Smooth muscle cell of the brain vasculature (primary cell): ENCODE measurements around the gene UTP15.
A peak's percentile ranks its signal among the peaks of the same experiment; 100 is the strongest.

Source experiments
- DNase-seq: peaks from one replicate; pipeline ENCODE4 v3.0.0-alpha.2; 2012; ENCODE audit warnings: low read depth, low spot score

Gene UTP15, protein sequence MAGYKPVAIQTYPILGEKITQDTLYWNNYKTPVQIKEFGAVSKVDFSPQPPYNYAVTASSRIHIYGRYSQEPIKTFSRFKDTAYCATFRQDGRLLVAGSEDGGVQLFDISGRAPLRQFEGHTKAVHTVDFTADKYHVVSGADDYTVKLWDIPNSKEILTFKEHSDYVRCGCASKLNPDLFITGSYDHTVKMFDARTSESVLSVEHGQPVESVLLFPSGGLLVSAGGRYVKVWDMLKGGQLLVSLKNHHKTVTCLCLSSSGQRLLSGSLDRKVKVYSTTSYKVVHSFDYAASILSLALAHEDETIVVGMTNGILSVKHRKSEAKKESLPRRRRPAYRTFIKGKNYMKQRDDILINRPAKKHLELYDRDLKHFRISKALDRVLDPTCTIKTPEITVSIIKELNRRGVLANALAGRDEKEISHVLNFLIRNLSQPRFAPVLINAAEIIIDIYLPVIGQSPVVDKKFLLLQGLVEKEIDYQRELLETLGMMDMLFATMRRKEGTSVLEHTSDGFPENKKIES

DNA sequence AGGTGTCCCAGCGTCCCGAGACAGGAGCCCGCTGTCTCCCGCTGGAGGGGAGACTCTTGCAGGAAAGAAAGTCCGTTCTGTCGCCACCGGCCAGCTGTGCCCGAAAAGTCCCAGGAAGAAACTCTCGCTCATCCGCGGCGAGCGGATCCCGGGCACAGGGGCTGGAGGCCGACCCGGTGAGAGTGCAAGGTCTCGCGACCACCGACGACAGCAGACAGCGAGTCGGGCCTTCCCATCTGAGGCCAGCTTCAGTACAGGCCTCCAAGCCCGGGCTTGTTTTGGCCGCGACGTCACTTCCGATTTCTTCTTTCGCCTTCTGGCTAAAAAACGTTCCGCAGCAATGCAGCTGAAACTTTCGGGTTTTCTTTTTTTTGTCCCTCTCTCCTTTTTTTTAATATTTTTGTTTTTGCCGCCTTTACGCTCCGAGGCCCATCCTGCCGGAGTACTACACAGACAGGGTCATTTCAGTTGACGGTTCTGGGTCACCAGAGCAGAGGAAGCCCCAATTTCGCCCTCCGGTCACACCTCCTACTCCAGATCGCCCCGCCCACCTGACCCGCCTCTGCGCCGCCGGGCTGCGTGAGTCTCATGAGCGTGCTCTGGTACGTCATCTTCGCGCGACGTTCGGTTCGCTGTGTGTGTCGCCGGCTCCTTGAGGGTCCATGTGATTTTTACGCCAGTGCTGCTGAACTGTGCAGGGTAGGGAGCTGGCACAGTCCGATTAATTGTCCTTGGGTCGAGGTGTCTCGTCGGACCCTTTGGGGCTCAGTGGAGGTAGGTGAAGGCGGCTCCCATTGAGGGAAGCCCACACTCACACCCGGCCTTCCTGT, at the start of gene UTP15, which contains the start of gene ANKRA2:
Gene UTP15 (plus strand): TSS at position 605 of the 830 bp plus-strand sequence. CDS start 1,602 bp downstream, outside the sequence.
Gene ANKRA2 (minus strand): TSS at position 501 of the 830 bp plus-strand sequence. CDS start 2,758 bp downstream, outside the sequence.
- DNase-seq, result peak; percentile 96

DNA sequence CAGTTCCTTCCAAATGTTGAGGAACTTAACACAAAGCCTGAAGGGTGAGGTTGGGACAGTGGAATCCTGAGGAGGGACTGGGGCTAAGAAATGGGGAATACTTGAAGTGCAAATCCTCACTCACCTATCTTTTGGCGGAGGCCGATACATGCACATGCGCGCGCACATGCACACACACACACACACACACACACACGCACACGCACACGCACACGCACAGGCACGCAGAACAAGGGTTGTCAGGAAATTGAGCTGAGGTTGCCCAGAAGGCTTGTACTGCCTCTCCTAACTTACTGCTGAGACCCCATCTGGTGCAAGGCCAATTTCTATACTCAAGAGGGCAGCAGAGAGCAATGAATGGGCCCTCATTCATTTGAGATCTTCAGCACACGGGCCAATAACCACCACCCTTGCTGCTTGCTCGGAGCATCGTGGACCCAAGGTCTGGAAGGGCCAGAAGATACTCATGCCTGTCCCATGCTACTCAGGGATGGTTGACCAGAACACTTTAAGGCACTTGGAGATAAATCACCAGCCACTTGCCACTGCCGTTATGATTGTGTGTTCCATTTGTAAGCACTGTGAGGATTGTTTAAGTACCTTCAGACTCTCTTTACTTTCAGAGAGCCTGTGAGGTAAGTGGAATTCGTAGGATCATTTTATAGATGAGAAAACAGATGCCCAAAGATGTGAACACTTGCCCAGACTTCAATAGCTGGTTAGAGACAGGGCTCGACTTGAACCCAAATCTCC, 45.8 kb upstream of the UTP15 start:
- DNase-seq, result peak; percentile 51

DNA sequence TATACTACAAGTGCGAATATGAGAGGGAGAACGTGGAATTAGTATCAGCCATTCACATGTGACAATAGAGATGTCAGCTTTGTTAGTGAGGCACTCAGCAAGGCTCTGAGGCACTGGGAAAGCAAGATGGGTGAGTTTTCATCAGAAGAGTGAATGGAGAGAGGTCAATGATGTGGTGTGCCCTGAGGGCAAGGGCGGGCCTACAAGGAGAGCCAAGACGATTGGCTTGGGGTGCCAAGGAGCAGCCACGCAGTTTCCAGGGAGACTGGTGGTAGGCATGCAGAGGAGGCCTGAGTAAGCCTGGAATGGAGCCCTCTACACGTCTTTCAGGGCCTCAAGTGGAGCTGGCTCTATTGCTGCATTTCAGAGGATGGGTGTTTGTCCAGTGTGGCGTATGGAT, 42.6 kb upstream of the UTP15 start:
- no peak for DNase-seq

DNA sequence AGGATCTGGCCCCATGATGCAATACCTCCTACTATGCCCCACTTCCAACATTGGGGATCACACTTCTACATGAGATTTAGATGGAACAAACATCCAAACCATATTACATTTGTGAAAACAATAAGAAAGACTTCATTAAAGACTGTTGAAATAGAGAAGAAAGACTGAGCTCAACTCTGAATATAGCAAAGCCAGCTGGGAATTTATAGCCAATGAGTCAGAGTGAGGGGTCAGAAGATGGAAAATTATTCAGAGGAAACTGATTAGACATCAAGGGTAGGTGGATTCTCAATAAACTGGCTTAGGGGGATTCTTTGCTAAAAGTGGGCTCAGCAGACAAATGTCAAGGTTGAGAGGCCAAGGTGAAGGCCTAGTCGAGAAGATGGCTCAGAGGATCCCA, 41.7 kb upstream of the UTP15 start:
- no peak for DNase-seq

DNA sequence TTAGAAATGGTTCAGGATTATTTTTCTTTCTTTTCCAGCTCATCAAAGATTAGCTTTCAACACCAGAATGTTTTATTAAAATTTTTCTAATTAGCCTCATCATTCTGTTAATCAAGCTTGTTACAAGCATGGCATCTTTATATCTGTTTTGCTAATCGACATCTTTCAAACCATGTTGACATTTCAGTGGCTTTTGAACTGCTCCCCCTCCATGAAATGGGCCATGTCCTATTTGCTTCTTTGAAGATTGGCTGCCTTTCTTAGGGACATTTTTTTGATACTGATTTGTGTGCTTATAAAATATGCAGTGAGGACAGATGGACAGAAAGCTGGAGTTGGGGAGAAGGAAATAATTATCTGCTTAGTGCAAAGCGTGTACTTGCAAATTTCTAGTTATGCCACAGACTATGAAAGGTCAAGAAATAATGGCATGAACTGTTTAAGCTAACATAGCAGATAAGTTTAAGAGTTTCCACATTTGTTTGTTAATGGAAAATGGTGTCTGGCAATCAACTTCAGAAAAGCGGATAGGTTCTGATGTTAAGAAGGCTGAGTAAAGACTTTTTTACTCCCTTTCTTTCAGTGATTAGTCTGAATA, 39.8 kb upstream of the UTP15 start:
- DNase-seq, result no peak

DNA sequence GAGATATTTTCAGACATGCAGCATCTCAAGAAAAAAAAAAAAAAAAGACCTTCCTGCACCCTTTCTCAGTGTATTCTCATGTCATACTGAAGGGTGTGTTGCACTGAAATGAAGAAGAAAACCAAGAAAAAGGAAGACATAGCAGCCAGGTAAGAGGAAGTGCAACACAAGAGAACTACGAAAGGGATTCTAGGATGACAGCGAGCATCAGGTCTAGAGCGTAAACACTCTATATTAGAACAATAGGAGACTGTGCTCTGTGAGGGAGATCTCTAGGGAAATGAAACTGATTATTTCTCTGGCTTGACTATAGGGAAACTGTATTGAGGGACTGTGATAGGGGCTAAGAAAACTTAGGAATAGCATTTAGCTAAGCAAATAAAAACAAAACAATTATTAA, 37.3 kb upstream of the UTP15 start:
- DNase-seq, result no peak

DNA sequence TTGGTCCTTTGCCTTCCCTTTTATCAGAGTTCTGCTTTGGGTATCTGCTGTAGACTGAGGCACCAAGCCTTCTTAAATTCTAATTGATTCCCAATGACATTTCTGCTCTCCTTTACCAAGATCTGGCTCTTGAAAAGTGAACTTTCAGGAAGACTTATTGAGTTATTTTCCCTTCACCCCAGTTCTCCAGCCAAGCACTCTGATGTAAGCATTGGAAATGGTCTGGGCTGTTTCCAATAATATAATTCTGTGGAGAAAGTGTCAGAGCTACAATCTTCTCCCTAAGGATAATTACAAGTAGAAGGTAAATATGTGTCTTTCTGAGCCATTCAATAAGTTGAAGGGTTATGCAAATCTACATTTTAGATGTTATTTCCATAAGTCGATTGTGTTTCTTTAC, 36.5 kb upstream of the UTP15 start:
- no peak for DNase-seq

DNA sequence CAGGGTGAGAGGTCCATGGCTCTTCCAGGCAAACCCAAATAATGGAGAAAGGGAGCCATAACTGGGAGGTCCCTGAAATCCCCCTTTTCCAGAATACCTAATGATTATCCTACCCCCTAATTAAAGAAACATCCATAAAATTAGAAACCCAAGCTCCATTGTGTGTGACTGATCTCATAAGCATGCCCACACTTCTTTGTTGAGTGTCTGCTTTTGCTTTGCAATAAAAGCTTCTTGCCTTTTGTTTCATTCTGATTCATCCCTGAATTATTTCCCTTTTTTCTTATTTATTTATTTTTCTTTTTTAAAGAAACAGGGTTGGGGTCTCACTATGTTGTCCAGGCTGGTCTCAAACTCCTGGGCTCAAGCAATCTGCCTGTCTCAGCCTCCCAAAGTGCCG, 34.2 kb upstream of the UTP15 start:
- no peak for DNase-seq

DNA sequence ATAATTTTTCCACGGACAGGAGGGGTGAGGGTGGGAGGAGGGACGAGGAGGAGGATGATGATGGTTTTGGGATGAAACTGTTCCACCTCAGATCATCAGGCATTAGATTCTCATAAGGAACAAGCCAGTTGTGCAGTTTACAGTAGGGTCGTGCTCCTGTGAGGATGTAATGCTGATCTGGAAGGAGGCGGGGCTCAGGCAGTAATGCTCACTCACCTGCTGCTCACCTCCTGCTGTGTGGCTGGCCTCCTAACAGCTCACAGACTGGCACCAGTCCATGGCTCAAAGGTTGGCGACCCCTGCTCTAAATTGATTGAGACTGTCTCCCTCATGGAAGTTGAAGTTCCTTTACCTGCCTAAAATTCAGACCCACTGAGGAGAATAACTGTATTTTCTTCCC, 33.3 kb upstream of the UTP15 start:
- DNase-seq, result no peak

DNA sequence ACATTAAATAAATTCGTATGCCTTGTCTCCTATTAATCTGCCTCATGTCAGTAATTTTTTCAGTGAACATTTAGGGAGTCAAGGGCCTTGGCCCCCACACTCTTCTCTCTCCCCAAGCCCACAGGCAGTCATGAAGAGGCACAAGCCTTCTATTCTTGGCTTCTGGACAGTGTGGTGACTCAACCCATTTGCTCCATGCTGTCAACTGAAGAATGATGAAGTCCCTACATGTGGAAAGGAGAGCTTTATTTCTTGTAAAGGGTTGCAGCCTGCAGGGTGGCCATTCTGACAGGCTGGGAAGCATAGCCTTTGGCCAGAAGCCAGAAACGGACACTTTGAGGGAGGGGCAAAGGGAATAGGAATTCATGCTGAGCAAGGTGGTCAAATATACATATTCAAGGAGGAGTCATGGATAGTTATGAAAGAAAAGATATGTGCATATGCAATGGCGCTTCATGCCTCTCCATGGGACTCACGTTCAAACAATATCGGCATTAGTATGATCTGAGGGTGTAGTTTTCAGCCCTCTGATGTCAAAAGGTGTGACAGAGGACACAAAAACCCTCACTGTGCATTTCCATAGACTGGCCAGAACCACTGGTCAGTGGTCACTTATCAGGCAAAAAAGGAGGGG, 31.4 kb upstream of the UTP15 start:
- DNase-seq, result no peak

DNA sequence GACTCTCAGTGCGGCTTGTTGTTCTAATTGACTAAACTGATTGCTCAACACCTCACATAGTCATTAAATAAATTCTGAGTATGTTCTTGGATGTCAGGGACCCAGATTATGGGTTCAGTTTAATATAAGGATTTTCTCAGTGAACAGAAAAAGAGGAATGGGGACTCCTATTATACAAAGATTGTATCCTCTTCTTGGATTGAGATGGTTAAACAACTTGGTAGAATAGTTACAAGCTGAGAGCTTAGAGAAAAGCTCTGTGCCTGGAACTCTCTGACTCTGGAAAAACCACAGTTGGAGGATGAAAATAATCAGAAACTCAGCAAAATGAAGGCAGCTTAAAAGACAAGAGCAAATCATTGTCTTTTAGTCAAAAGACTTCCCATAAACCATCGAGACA, 30.6 kb upstream of the UTP15 start:
- DNase-seq, result no peak

DNA sequence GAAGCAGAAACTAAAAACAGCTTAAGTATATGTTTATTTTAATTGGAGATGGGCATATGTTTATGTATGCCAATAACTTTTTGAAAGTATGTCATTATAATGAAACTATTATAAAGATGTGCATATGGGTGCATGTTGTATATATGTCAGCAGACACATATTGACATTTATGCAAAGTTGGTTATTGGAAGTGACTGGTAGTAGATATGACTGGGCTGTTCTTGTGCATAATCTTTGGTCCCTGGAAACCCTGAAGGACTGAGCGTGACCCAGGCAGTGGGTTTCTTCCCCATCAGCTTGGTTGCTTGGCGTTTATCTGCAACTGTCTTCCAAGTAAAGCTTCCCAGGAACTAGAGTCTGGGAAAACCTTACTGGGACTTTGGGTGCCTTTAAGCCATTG, 25.8 kb upstream of the UTP15 start:
- no peak for DNase-seq

DNA sequence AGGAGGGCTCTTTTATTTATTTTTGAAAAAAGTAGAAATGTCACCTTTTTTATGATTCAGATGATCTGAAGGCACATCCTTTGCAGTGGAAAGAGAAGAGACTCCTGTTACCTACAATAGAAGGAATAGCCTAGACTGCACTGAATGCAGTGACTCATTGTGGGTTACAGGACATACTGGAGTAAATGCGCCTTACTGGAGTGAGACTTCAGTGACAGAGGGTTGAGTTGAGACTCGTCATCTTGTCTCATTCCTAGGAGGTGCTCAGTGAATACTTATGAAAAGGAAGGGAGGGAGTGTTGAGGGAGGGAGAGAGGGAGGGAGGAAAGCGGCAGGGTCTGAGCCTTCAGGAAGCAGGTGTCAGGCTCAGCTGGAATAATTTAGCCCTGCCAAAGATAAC, 25.4 kb upstream of the UTP15 start:
- DNase-seq, result no peak

DNA sequence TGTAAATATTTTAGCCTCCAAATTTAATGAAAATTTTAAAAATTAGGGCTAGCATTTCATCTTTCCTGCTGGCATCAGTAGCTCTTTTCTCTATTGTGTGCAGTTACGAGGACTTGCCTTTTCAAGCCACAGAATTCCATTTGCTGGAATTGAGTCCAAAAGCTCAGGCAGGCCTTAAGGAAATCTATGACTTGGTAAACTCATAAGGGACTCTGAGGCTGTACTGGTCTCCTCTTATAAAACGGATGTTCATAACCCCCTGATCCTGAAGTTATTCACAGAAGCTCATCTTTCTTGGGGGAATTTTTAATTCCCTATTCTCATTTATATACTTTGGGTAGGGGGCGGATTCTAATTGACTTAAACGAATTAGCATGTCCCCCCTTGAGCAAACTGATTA, 23.5 kb upstream of the UTP15 start:
- no peak for DNase-seq

DNA sequence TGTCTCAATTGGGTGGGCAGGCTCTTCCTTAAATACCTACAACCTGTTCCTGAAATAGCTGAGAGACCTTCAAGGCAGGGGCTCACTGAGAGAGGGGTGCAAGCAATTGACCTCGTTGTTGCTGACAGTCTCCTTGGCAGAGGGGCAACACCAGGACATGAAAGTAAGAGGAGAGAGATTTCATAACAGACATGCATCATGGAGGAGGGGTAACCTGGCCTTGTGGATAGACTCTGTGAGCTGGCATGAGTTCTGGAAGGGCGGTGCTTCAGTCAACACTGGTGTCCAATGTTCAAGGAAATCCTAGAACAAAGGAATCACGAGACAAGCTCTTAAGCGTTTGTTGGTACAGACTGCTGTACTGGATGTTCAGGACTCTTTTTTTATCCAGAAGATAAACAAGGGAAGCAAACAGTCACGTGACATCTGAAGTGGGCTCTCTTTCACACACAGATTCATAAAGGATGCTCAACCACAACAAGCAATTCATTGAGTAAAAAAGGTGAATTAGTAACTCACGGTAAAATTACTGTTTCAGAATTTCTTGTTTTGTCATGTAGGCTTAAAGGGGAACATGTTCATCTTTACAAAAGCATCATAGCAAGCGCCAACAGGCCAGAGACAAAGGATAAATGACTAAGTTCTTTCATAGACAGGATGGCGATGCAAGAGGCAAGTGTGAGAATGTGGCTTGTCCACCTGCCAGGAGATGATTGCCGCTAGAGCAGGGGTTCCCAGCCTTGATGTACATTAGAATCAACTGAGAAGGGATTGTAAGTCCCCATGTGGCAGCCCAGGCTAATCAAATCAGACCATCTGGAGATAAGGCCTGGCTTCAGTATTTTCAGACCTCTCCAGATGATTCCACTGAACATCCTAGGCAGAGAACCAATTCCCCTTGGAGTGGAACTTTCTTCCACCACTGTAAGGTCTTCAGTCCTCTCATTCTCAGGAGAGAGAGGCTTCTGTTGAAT, 20.8 kb upstream of the UTP15 start:
- no peak for DNase-seq

DNA sequence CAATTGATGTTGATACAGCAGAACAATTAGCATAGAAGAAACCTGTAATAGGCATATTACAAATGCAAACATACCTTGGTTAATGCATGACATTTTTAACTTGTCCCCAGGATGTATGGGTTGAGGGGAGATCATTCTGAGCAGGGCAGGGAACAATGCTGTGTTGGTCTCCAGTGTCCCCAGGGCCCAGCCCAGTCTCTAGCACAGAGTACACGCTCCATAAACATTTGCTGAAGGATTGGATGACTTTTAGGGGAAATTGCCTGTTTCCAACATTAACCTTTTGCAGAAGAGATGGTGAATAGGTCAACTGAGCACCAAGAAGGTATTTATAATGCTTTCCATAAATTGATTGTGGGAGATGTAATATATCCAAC, 20.2 kb upstream of the UTP15 start:
- DNase-seq, result no peak

DNA sequence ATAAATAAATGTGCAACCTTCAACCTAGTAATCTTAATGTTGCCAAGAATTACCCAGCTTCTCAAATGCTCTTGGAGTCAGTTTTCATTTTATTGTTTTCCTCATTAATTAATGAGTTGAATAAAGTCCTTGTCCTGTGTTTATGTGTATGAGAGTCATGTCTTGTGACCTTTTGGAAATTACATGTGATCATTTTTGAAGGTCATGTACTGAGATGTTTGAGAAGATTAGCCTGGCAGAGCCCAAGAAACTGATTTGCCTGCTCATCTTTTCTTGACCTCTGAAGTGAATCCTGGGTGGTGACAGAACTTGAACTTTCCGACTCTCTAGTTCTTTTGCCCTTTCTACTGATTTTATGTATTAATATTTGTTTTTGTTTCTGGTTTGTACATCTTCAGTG, 15.5 kb upstream of the UTP15 start:
- no peak for DNase-seq

DNA sequence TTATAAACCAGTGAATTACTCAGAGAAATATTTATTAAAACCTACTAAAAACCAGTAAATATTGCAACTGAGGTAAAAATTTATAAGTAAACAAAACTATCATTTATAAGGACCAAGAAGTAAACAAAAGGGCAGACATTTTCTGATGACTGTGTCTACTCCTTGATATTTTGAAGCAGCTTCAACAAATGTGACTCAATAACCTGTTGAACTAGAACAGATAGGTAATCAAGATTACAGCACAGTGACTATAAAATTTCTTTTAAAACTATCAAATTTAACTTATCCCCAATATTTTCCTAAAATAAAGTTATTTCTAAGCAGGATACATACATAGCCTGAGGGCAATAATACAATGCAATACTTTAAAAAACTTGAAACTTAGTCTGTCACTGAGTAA, 12.9 kb upstream of the UTP15 start:
- DNase-seq, result no peak

DNA sequence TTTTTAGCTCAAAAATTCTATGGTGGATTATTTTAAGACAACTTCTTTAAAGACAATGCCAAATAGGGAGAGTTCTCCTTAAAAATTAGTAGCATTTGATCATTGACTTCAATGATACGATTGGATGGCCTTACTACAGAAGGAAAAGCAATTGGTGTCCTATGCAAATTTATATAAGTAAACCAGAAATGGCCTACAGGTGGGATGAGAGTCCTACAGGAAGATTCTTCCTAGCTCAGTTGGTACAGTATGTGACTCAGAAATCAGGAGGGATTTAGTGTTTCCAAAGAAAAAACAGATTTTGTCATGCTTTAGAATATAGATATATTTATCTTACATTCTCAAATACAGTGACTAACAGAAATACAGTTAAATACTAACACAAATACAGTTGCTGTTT, 6.6 kb upstream of the UTP15 start:
- no peak for DNase-seq

DNA sequence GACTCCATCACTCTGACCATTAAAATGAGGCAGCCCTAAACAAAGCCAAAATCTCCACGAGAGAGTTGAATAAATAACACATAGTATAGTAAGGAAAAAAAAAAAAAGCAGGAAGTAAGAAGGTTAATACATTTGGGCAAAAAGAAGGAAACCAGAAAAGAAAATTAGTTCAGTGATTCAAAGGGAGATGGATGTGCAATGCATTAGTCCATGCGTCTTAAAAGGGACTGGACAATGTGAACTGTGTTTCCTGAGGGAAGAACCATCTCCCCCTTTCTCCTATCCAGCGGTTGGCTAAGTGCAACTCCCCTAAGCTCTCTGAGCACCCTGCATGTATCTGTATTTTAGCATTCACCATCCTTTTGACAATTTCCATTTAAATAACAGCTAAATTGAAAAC, 1.5 kb upstream of the UTP15 start:
- no peak for DNase-seq
